Kidney (tissue), 14 donors: Measurements from ENCODE around the gene DYNC1LI1. TPM values are rescaled to one million over a fixed set of nuclear protein-coding genes. Genes with fewer than 3 reads are reported as not detected.
"Not testable (repeated sequence)": the region's sequence is repeated elsewhere in the genome, so short reads cannot be mapped to it uniquely, and the experiment has no call there.

Experiments
- DNase-seq, 5 donors: peaks; one replicate each; pipeline ENCODE4 v3.0.0-alpha.2; 2013 to 2020
- FAIRE-seq: peaks from 2 replicates; lab custom pipeline; 2012; peaks lifted over from hg19 to GRCh38; lab: Jason Lieb, UNC
- H3K27ac ChIP-seq, 2 donors: one replicate each; pipeline ENCODE4 v1.7.0; 2013; ENCODE audit warnings: low read depth in 2 of 2, low read length in 2 of 2, inconsistent platforms in 1 of 2
- H3K27me3 ChIP-seq: one replicate; pipeline ENCODE4 v1.7.1; 2013; ENCODE audit warnings: low read length, inconsistent platforms; ENCODE audit not compliant: control insufficient read depth, insufficient read depth
- H3K36me3 ChIP-seq, 3 donors: one replicate each; pipeline versions ENCODE4 v1.7.0 to v1.7.1; 2013; ENCODE audit warnings: low read length in 3 of 3, control low read depth in 1 of 3, inconsistent platforms in 1 of 3; ENCODE audit not compliant: insufficient read depth in 3 of 3, control insufficient read depth in 2 of 3
- H3K4me1 ChIP-seq, 3 donors: one replicate each; pipeline versions ENCODE4 v1.7.0 to v1.7.1; 2013; ENCODE audit warnings: low read length in 3 of 3, inconsistent platforms in 1 of 3, low read depth in 1 of 3; ENCODE audit not compliant: control insufficient read depth in 2 of 3, insufficient read depth in 2 of 3
- H3K4me3 ChIP-seq, 3 donors: one replicate each; pipeline versions ENCODE4 v1.7.0 to v1.8.1; 2013; ENCODE audit warnings: low read length in 3 of 3, control low read depth in 1 of 3, inconsistent platforms in 1 of 3
- H3K9ac ChIP-seq, 3 donors: one replicate each; pipeline versions ENCODE4 v1.7.0 to v1.7.1; 2013; ENCODE audit warnings: low read length in 3 of 3, control low read depth in 1 of 3, inconsistent platforms in 1 of 3
- H3K9me3 ChIP-seq, 3 donors: one replicate each; pipeline versions ENCODE4 v1.7.0 to v1.7.1; 2013; ENCODE audit warnings: low read length in 3 of 3, control low read depth in 1 of 3, inconsistent platforms in 1 of 3; ENCODE audit not compliant: control insufficient read depth in 2 of 3, insufficient read depth in 1 of 3
- intact Hi-C: fragments of 100-400 bp; cut with DNase I; formaldehyde crosslinking; loops from one replicate; pipeline ENCODE4 v1.11.1; 2022
- polyA plus RNA-seq: library from polyadenylated mRNA; stranded (reverse); fragments of 350-450 nt; fragmentation: Illumina TruSeq; extraction: RNeasy Lipid Tissue Mini Kit (QIAGEN cat#74804); gene quantifications from one replicate; pipeline ENCODE4 v1.2.3, GENCODE V29; 2014; ENCODE audit warnings: low read depth, low replicate concordance; ENCODE audit not compliant: insufficient read depth
- total RNA-seq: library from RNA; stranded (reverse); fragmentation: NEBNext Ultra II Directional; extraction: Animal tissue kit (Norgen Biotek cat#: 25700); gene quantifications from one replicate; pipeline ENCODE4 v1.2.1, GENCODE V29; 2021
- TF ChIP-seq, protein P1 (sequence below): IDR thresholded peaks from 3 replicates; pipeline ENCODE4 v1.5.1; 2012; ENCODE audit warnings: mild to moderate bottlenecking, moderate library complexity, borderline replicate concordance; ENCODE audit not compliant: insufficient read depth; ENCODE audit errors: extremely low read depth
- donor health status: control.
- donor health status: control.
- donor health status: control.
- donor health status: control.
- donor health status: control.
- donor health status: DM: yes; HTN: yes; CAD: no.
- donor health status: Normal renal cell carcinoma (clear cell type).

Gene DYNC1LI1
- total and polyA plus RNA-seq, 2 donors from 2014 or later, result 24.3 to 28.2 TPM

DNA sequence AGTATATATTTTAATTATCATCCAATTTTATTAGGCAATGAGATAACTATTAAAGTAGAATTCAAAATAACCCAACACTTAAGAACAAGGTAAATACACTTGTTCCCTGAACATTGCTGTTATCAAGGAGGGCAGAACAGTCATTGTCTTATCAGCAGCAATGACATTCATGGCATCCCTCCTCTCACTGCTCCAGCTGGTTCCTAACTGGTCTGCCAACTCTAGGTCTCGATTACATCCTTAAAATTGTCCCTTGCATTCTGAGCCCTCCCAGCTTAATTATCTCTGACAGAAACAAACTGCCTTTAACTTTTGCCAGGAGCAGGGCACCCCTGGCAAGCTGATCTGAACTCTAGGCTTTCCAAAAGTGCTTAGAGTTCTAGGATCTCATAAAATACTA, 14.0 kb upstream of the DYNC1LI1 start:
- no peak for DNase-seq
- intact Hi-C loops, result no loop called here
- no peak overlapping the region for H3K27ac ChIP-seq
- H3K9me3 ChIP-seq, result no peaks in the 10 kb centered on the region
- H3K27me3 ChIP-seq, result no peaks in the 10 kb centered on the region
- no peak overlapping the region for H3K9ac ChIP-seq
- TF ChIP-seq, protein P1, sequence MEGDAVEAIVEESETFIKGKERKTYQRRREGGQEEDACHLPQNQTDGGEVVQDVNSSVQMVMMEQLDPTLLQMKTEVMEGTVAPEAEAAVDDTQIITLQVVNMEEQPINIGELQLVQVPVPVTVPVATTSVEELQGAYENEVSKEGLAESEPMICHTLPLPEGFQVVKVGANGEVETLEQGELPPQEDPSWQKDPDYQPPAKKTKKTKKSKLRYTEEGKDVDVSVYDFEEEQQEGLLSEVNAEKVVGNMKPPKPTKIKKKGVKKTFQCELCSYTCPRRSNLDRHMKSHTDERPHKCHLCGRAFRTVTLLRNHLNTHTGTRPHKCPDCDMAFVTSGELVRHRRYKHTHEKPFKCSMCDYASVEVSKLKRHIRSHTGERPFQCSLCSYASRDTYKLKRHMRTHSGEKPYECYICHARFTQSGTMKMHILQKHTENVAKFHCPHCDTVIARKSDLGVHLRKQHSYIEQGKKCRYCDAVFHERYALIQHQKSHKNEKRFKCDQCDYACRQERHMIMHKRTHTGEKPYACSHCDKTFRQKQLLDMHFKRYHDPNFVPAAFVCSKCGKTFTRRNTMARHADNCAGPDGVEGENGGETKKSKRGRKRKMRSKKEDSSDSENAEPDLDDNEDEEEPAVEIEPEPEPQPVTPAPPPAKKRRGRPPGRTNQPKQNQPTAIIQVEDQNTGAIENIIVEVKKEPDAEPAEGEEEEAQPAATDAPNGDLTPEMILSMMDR, result no peak
- no peaks in the 10 kb centered on the region for H3K4me1 ChIP-seq
- no peak for FAIRE-seq
- no peak overlapping the region for H3K4me3 ChIP-seq
- no peaks in the 10 kb centered on the region for H3K36me3 ChIP-seq

- Histone ChIP-seq H3K27ac (no peak overlapping the region), H3K36me3 (no peaks in the 10 kb centered on the region), H3K27me3 (no peaks in the 10 kb centered on the region), H3K4me1 (no peaks in the 10 kb centered on the region), H3K9ac (no peak overlapping the region), H3K4me3 (no peak overlapping the region), H3K9me3 (no peaks in the 10 kb centered on the region)
- DNase-seq (no peak), FAIRE-seq (no peak)
- TF ChIP-seq, protein P1, result no peak
- intact Hi-C loops, result no loop called here
These were observed 13.1 kb upstream of the DYNC1LI1 start for GRCh38 chr3:32583708-32584107.

DNA sequence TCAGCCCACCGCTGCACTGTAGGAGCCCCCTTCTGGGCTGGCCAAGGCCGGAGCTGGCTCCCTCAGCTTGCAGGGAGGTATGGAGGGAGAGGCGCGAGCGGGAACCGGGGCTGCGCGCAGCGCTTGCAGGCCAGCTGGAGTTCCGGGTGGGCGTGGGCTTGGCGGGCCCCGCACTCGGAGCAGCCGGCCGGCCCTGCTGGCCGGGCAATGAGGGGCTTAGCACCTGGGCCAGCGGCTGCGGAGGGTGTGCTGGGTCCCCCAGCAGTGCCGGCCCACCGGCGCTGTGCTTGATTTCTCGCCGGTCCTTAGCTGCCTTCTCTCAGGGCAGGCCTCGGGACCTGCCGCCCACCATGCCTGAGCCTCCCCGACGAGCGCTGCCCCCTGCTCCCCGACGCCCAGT, 8.0 kb upstream of the DYNC1LI1 start:
- H3K36me3 ChIP-seq, H3K9ac ChIP-seq, FAIRE-seq, H3K27me3 ChIP-seq, DNase-seq, intact Hi-C loops, H3K9me3 ChIP-seq, H3K4me3 ChIP-seq, H3K27ac ChIP-seq, H3K4me1 ChIP-seq: not testable (repeated sequence)

DNA sequence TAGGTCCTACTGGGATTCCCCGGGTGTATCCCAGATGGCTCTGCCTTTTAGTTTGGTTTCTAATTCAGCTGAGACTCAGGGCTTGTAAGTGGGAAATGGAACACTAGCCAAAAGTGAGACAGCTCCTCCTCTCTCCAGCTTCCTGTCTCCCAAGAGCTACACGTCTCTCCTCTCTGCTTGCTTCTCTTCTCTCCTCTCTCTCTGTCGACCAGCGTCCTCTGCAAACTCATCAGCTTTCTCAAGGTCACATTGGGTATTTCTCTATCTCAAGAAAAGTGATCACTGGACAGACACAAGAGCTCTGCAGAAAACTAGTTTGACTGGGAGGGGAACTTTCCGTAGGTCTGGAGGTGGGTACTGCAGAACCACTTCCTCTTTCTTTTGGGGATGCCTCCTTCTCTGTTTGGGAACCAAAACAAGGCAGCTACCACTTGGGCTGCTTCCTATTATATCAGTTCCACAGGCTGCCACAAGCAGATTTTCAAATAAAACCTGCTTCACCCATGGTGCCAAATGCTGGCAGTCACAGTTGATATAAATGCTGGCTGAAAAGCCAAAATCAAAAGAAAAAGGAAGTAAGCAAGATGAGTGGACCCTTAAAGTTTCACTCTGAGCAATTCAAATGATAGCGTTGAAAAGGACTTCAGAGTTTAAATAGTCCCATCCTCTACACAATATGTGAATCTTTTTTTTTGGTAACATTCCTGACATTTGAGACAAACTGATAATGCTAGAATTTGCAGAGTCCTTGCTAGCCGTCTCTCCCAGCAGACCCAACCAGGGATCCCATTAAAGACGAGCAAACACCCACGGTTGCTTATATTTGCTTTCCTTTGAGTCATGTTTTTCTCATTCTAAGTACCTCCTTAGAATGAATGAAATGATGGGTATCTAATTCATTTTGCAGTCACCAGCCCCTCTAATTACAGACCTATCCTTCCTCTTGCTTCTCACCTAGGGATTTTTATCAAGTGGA, 7.2 kb upstream of the DYNC1LI1 start:
- no peak for FAIRE-seq
- H3K9ac ChIP-seq, result no peak overlapping the region
- no peaks in the 10 kb centered on the region for H3K9me3 ChIP-seq
- H3K27ac ChIP-seq, result no peak overlapping the region
- DNase-seq, result peak in 1 of 5 donors; percentile 45
- TF ChIP-seq, protein P1, result no peak
- H3K4me3 ChIP-seq, result peak overlapping the region in 1 of 3 donors; percentile 18
- intact Hi-C loops, result no loop called here
- H3K36me3 ChIP-seq, result no peaks in the 10 kb centered on the region
- no peaks in the 10 kb centered on the region for H3K27me3 ChIP-seq
- H3K4me1 ChIP-seq, result no peaks in the 10 kb centered on the region
